ENCODE results near the gene PLXNA1.

PLXNA1 gene

GRCh38 chr3:127003175-127003555 is 20.2 kb downstream of the PLXNA1 start:
- no peak for DNase-seq

GRCh38 chr3:127003601-127004280 is 20.8 kb downstream of the PLXNA1 start:
- DNase-seq = no peak

GRCh38 chr3:127004641-127005397 is 21.9 kb downstream of the PLXNA1 start:
- no peak for DNase-seq

- DNase-seq = no peak
Observed at GRCh38 chr3:127005864-127006500, 23.1 kb downstream of the PLXNA1 start.

GRCh38 chr3:127006781-127007436 is 24.0 kb downstream of the PLXNA1 start:
- no peak for DNase-seq

- no peak for DNase-seq
Observed at GRCh38 chr3:127008236-127008635, 25.3 kb downstream of the PLXNA1 start.

GRCh38 chr3:127009531-127009930 is 26.6 kb downstream of the PLXNA1 start:
- DNase-seq = no peak

- DNase-seq = no peak
Observed at GRCh38 chr3:127011270-127011992, 28.5 kb downstream of the PLXNA1 start.

GRCh38 chr3:127012091-127012490 is 29.2 kb downstream of the PLXNA1 start:
- no peak for DNase-seq

GRCh38 chr3:127013181-127013580 is 30.3 kb downstream of the PLXNA1 start:
- no peak for DNase-seq

- no peak for DNase-seq
Observed at GRCh38 chr3:127013758-127014535, 31.0 kb downstream of the PLXNA1 start.

- DNase-seq = no peak
Observed at GRCh38 chr3:127014536-127015281, 31.8 kb downstream of the PLXNA1 start.

- no peak for DNase-seq
Observed at GRCh38 chr3:127015282-127016042, 32.5 kb downstream of the PLXNA1 start.

GRCh38 chr3:127016043-127016343 is 33.1 kb downstream of the PLXNA1 start:
- DNase-seq = no peak

- DNase-seq = no peak
Observed at GRCh38 chr3:127016461-127016860, 33.5 kb downstream of the PLXNA1 start.

GRCh38 chr3:127017229-127017628 is 34.3 kb downstream of the PLXNA1 start:
- no peak for DNase-seq

- no peak for DNase-seq
Observed at GRCh38 chr3:127017781-127018180, 34.9 kb downstream of the PLXNA1 start.

GRCh38 chr3:127018306-127018828 is 35.5 kb downstream of the PLXNA1 start:
- DNase-seq = no peak

GRCh38 chr3:127019449-127019848 is 36.5 kb downstream of the PLXNA1 start:
- DNase-seq = no peak

GRCh38 chr3:127020543-127020942 is 37.6 kb downstream of the PLXNA1 start:
- DNase-seq = no peak
